Fibroblast of skin of right biceps (primary cell): ENCODE results near the gene ITLN1.
"Not testable (repeated sequence)": the region's sequence is repeated elsewhere in the genome, so short reads cannot be mapped to it uniquely, and the experiment has no call there.

ENCODE experiments used
- DNase-seq: peaks from one replicate; pipeline ENCODE4 v3.0.0-alpha.2; 2013

The ITLN1 gene

GRCh38 chr1:160882582-160882981, 2.4 kb downstream of the ITLN1 start:
- no peak for DNase-seq

- DNase-seq = not testable (repeated sequence)
Observed at GRCh38 chr1:160881264-160881663, 3.7 kb downstream of the ITLN1 start.

- DNase-seq = no peak
Observed at GRCh38 chr1:160880216-160880615, 4.8 kb downstream of the ITLN1 start.

- DNase-seq = no peak
Observed at GRCh38 chr1:160879056-160879455, 5.9 kb downstream of the ITLN1 start.

GRCh38 chr1:160877221-160877620, 7.8 kb downstream of the ITLN1 start:
- DNase-seq = no peak

- DNase-seq = no peak
Observed at GRCh38 chr1:160876311-160876710, 8.7 kb downstream of the ITLN1 start.

- not testable (repeated sequence) for DNase-seq
Observed at GRCh38 chr1:160875591-160875990, 9.4 kb downstream of the ITLN1 start.

- no peak for DNase-seq
Observed at GRCh38 chr1:160874935-160875334, 10.0 kb downstream of the ITLN1 start.

GRCh38 chr1:160868141-160868540, 16.8 kb downstream of the ITLN1 start:
- DNase-seq = no peak

- not testable (repeated sequence) for DNase-seq
Observed at GRCh38 chr1:160867651-160868050, 17.3 kb downstream of the ITLN1 start.

GRCh38 chr1:160866695-160867260, 18.2 kb downstream of the ITLN1 start:
- DNase-seq = no peak

- DNase-seq = no peak
Observed at GRCh38 chr1:160866001-160866694, 18.8 kb downstream of the ITLN1 start.

GRCh38 chr1:160865337-160865736, 19.6 kb downstream of the ITLN1 start:
- no peak for DNase-seq

- DNase-seq = no peak
Observed at GRCh38 chr1:160864173-160864572, 20.8 kb downstream of the ITLN1 start.

GRCh38 chr1:160863774-160864131, 21.2 kb downstream of the ITLN1 start:
- DNase-seq = no peak

- DNase-seq = no peak
Observed at GRCh38 chr1:160863061-160863773, 21.8 kb downstream of the ITLN1 start.

GRCh38 chr1:160862203-160863060, 22.5 kb downstream of the ITLN1 start, which contains the start of gene CD244:
CD244 (minus strand) TSS chr1:160862887; CDS start chr1:160862677, 210 bp downstream.
- DNase-seq = no peak

- no peak for DNase-seq
Observed at GRCh38 chr1:160860840-160861505, 24.0 kb downstream of the ITLN1 start.

- DNase-seq = no peak
Observed at GRCh38 chr1:160859166-160859565, 25.8 kb downstream of the ITLN1 start.

- no peak for DNase-seq
Observed at GRCh38 chr1:160858507-160858906, 26.5 kb downstream of the ITLN1 start.

GRCh38 chr1:160858097-160858496, 26.9 kb downstream of the ITLN1 start:
- no peak for DNase-seq

GRCh38 chr1:160855181-160855981, 29.6 kb downstream of the ITLN1 start:
- DNase-seq = no peak
